Measurements from ENCODE around the gene GCNT4.
"Not testable (repeated sequence)": the region's sequence is repeated elsewhere in the genome, so short reads cannot be mapped to it uniquely, and the experiment has no call there.

GCNT4 gene

DNA sequence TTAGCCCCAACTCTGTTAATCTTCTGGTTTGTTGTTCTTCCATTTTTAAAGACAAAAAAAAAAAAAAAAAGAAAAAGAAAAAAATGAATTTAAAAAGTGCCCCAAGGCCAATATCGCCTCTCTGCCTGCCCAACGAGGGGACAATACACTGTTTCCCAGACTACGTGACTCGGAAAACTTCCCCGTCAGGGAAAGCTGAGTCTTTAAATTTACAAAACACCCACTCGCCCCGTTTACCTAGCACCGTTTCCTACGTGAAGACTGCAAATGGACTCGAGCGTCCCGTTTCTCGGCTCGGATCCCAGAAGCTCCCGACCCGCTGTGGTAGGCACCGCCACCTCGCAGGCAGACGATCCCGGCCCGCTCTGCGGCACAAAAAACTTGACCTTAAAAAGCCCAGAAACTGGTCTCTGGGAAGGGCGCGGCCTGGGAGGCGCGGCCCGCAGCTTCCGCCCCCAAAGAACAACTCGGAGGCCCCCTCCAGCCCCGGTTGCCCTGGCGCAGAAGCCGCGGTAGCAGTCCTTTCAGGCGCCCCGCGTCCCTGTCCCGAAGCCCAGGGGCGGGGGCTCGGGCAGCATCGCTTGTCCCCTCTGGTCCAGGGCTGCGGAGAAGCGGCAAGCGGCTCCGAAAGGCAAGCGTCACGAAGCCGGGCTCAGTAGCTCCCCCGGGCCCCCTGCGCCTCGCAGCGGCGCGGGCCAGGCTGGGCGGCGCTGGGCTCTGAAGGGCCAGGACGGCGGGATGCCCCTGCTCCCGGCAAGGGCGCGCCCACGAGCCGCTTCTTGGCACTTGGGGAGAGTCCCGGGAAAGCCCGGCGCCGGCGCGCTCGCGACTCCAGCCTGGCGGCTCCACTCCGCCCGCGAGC is at the start of gene GCNT4:
TSS of gene GCNT4 (minus strand) at position 367 of the 862 bp plus-strand sequence. CDS start 22,521 bp downstream, outside the sequence.
- DNase-seq (ENCODE audit: low read depth in 2 of 2): no peak

DNA sequence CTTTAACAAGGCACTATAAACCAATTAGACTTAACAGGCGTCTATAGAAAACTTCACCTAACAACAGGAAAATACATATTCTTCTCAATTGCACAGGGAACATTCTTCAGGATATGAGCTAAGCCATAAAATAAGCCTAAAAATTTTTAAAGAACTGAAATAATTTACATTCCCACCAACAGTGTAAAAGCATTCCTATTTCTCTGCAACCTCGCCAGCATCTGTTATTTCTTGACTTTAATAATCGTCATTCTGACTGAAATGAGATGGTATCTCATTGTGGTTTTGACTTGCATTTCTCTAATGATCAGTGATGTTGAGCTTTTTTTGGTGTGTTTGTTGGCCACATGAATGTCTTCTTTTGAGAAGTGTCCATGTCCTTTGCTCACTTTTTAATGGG is 43.6 kb upstream of the GCNT4 start:
- not testable (repeated sequence) for DNase-seq (ENCODE audit: low read depth in 2 of 2)

DNA sequence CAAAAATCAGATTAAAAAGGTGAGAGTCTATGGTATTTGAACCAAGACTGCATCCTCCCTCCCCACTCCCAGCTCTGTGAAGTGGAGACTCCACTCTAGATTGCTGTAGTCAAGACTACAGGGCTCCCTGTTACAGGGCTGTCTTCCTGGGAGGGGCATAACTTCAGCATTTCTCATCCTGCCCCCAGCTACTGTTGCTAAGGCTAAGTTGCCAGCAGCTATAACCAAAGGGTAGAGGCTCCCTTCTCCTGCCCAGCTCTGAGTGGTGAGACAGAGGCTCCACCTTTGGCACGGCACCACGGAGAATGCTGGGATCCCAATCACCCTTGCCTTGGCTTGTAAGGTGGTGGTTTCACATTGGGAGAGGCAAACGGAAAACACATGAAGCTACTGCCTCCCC is 39.2 kb upstream of the GCNT4 start:
- DNase-seq (ENCODE audit: low read depth in 2 of 2): no peak

DNA sequence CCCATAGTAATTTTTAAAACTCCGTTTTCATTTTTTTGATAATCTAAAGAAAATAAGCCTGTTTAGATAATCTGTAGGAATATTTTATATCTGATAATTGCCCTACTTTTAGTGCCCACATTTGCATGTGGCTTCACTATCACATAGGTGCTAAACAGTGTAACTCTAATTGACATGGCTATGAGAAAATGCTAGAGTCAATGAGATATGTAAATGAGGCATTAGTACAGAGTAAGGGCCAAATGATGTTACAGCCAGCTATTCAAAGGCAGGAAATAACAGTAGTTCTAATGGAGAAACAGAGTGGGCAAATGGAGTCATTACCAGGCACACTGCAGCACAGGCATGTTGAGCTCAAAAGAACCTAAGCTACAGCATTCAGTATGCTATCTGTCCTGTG is 37.3 kb upstream of the GCNT4 start:
- DNase-seq (ENCODE audit: low read depth in 2 of 2): no peak

DNA sequence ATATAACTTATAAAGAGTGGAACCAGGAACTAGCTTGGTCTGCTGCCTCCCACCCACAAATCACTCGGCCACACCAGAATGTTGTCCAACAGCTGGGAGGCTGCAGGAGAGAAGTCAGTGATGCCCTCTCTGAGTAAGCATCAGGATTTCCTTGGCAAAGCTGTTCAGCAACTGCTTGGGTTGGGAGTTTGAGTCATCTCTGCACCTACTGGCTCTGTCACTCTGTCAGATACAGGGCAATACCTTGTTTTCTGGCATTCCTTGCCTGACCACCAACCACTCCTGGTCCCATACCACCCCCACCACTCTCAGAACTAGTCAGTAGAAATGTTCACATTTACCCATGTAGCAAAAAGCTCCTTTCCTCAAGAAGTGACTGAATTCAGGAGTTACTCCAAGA is 36.8 kb upstream of the GCNT4 start:
- no peak for DNase-seq (ENCODE audit: low read depth in 2 of 2)

DNA sequence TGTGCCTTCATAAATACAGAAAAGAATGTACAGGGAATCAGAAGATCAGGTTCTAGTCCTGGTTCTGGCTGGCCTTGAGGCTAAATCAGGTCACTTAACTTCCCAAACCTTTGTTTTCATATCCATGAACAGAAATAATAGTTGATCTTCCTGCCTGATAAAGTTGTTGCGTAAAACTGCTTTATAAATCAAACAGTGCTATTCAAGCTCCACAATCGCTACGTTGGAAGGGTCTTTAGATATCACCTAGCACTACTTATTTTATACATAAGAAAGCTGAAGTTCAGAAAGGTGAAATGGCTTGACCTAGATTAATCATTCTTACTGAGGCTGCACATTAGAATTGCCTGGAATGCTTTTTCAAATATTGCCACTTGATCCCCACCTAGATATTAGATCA is 36.3 kb upstream of the GCNT4 start:
- DNase-seq (ENCODE audit: low read depth in 2 of 2): no peak

DNA sequence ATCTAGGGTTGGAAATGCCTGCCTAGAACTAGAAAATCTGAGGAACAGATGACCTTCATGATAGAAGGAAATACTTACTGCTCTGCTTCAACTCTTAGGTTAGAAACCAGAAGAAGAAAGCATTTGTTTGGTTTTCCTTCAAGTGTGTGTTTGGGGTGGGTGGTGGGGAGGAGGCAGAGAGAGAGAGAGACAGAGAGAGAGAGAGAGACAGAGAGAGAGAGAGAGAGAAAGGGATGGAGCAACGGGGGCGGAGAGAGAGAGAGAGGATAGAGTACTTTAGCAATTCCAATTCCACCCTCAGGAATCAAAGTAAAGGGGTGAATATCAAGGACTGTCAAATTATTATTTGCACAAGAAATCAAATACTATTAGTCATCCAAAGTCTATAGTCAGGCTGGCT is 29.2 kb upstream of the GCNT4 start:
- no peak for DNase-seq (ENCODE audit: low read depth in 2 of 2)

DNA sequence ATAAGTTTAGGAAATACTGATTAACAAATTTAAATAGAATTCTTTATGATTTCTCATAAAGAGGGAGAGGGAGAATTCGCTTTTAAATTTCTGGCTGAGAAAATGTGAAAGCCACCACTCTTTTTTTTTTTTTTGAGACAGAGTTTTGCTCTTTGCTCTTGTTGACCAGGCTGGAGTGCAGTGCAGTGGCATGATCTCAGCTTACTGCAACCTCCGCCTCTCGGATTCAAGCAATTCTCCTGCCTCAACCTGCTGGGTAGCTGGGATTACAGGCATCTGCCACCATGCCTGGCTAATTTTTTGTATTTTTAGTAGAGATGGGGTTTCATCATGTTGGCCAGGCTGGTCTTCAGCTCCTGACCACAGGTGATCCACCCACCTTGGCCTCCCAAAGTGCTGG is 27.0 kb upstream of the GCNT4 start:
- not testable (repeated sequence) for DNase-seq (ENCODE audit: low read depth in 2 of 2)

DNA sequence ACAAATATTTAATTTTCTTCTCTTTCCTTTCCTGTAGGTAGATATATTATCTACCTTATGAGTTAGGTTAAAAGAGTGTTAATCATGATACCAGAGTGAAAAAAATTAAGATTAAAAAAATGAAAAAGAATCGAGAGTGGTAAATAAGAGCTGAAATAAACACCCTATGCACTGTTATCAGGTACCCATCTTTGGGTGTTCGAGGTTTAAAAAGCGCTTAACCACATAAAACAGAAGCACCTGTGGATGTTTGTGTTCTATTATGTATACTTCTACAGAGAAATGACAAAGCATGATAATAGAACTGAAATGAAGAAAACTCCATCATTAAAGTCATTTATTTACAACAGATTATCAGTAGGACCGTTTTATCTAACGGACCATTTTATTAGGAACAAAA is 25.7 kb upstream of the GCNT4 start:
- no peak for DNase-seq (ENCODE audit: low read depth in 2 of 2)

- no peak for DNase-seq (ENCODE audit: low read depth in 2 of 2)
Measured at GRCh38 chr5:75072061-75072460, 19.7 kb upstream of the GCNT4 start.

DNA sequence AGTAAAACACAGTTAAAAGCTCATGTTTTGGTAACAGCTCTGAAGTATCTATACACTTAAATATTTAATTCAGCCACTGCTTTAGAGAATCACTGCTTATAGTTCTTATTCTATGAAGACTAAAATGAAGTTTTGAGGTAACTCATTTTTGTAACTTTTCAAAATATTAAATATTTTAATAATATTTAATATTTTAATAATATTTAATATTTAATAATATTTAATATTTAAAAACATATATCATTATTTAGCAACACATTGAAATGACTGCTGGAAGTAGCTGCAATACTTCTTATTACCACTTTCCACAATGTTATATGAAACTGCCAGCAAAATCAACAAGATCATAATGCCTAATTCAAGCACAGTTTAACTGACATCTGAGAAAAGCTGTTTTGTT is 18.7 kb upstream of the GCNT4 start:
- DNase-seq (ENCODE audit: low read depth in 2 of 2): no peak

DNA sequence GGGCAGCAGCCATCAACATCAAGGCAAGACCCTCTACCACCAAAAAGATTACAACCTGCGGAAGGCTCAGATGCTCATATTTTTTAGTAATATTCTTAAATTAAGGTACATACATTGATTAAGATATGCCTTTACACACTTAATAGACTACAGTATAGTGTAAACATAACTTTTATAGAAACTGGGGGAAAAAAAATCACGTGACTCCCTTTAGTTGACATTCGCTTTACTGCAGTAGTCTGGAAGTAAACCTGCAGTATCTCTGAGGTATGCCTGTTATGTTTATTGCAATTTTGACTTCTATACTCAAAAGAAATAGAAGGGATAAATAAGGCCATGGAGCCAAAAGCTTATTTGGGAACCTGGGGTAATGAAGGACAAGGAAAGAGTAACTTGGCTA is 15.1 kb upstream of the GCNT4 start:
- no peak for DNase-seq (ENCODE audit: low read depth in 2 of 2)

DNA sequence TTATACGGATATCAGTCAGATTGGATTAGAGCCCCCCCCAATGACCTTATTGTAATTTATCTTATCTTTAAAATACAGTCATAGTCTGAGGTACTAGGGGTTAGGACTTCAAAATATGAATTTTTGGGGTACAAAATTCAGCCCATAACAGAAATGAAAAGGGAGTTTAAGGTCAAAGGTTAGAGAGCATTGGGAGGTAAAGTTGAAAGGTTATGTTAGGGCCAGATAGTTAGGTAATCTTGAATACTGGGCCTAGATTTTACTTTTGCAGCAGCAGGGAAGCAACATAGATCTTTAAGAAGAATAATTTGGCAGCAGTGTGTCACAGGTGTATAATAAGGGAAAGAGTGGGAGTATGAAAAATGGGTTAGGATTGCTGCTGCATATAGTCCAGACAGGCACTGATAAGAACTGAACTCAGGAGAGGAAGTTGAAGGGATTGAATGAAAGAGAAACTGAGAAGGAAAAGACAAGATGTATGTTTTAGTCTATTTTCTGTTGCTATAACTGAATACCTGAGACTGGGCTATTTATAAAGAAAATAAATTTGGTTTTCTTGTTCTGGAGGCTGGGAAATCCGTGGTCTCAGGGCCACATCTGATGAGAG is 10.7 kb upstream of the GCNT4 start:
- no peak for DNase-seq (ENCODE audit: low read depth in 2 of 2)

GRCh38 chr5:75059912-75060545 is 7.7 kb upstream of the GCNT4 start:
- no peak for DNase-seq (ENCODE audit: low read depth in 2 of 2)

- no peak for DNase-seq (ENCODE audit: low read depth in 2 of 2)
Measured at GRCh38 chr5:75058986-75059535, 6.7 kb upstream of the GCNT4 start.

DNA sequence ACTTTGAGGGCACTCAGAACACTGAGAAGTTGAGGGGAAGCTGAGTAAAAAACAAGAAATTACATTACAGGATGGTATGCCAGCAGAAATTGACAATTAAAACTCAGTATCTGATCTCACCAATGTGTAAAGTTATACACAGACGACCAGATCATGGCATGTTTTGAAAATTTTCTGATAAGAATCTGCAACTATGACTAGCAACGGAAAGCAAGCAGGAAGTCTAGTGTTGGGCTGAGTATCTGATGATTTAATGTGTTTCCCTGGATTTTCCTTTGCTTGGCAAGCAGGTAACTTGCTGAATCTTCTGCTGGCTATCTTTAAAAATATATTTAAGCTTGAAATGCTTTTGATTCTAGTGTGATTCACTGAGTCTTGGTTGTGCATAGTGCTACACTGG is 5.2 kb upstream of the GCNT4 start:
- DNase-seq (ENCODE audit: low read depth in 2 of 2): no peak

GRCh38 chr5:75055727-75056144 is 3.4 kb upstream of the GCNT4 start:
- peak in 1 of 2 experiments; percentile 64 for DNase-seq (ENCODE audit: low read depth in 2 of 2)

DNA sequence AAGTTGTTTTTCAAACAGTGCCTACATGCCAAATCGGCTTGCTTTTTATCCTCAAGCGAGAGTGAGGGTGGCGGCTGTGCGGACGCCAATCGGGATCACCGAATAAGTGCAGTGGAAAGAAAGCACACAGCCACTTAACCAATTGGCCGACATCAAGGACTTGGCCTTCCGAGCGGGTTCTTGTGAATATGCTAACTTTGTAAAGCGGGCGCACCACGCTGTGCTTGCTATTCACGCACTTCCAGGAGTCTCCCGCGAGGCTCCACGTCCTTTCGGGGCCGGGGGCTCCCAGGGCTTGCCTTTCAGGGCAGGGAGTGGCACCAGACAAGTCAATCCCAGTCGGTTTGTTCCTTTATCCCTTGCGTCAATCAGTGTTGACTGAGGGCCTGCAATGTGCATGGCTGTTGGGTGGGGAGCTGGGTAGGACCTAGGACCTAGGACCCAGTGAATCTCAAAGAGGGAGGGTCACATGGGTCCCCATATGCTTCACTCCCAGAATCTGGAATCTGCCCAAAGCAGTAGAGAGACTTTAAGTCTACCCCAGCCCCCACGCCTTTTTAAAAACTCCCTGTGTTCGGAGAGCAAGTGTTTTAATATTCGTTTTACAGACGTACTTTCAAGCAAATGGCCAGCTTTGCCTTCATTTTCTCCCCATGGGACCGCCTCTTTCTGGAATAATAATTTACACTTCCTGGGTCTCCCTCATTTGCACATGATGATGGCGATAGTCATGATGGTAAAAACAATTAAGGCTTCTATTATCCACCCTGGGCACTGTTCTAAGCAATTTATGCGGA is 2.0 kb upstream of the GCNT4 start:
- DNase-seq (ENCODE audit: low read depth in 2 of 2): no peak

- DNase-seq (ENCODE audit: low read depth in 2 of 2): peak in 1 of 2 experiments; percentile 43
Measured at GRCh38 chr5:75053304-75054133, 1.2 kb upstream of the GCNT4 start.

GRCh38 chr5:75053054-75053303 is 621 bp upstream of the GCNT4 start:
- DNase-seq (ENCODE audit: low read depth in 2 of 2): no peak

GRCh38 chr5:75051217-75051751 is 1.1 kb downstream of the GCNT4 start:
- DNase-seq (ENCODE audit: low read depth in 2 of 2): no peak
